Suprapubic skin (tissue), 4 donors: Measurements from ENCODE around the gene NSUN3.

ENCODE experiments used
- CTCF ChIP-seq, 2 donors: fragments of 200-600 bp in 1 of 2; fragments of 450-650 bp in 1 of 2; sonication (generic) in 1 of 2; IDR thresholded peaks; one replicate each; pipeline ENCODE4 v1.5.1; 2016 to 2019; ENCODE audit warnings: antibody characterized with exemption in 2 of 2, mild to moderate bottlenecking in 1 of 2, moderate library complexity in 1 of 2
- POLR2A ChIP-seq, 2 donors: fragments of 450-650 bp; IDR thresholded peaks; one replicate each; pipeline ENCODE4 v1.6.1; 2017; ENCODE audit warnings: antibody characterized with exemption in 2 of 2, mild to moderate bottlenecking in 2 of 2, moderate library complexity in 2 of 2
- POLR2AphosphoS5 ChIP-seq, 3 donors: sonication (generic); formaldehyde crosslinking; IDR thresholded peaks; one replicate each; pipeline ENCODE4 v1.6.1; 2017; ENCODE audit warnings: antibody characterized with exemption in 3 of 3

- no peak for TF ChIP-seq CTCF (IDR thresholded peaks at IDR 0.05)
- TF ChIP-seq POLR2A (IDR thresholded peaks at IDR 0.05), result no peak
- TF ChIP-seq POLR2AphosphoS5 (IDR thresholded peaks at IDR 0.05), result no peak
These were observed 69.9 kb downstream of the NSUN3 start for GRCh38 chr3:94132777-94133176.
